ENCODE results near the gene MME.
"Not testable (repeated sequence)": the region's sequence is repeated elsewhere in the genome, so short reads cannot be mapped to it uniquely, and the experiment has no call there.

MME gene

DNA sequence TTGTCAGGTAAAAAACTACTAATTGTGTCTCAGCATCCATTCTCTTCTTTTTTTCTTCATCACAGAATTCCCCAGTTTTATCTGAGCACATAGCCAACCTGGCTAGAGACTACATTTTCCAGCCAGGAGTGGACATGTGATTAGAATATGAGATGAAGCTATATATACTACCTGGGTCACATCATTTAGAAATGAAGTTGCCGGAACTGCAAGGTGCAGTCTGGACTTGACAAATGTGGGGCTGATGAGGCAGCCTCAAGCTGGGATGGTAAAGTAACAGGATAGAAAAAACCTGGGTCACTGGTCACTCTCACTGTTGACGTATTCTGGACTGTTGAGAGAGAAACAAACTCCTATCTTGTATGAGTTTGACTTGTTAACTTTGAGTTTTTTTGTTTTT, 113.7 kb downstream of the MME start:
- DNase-seq (ENCODE audit: low spot score), result no peak

DNA sequence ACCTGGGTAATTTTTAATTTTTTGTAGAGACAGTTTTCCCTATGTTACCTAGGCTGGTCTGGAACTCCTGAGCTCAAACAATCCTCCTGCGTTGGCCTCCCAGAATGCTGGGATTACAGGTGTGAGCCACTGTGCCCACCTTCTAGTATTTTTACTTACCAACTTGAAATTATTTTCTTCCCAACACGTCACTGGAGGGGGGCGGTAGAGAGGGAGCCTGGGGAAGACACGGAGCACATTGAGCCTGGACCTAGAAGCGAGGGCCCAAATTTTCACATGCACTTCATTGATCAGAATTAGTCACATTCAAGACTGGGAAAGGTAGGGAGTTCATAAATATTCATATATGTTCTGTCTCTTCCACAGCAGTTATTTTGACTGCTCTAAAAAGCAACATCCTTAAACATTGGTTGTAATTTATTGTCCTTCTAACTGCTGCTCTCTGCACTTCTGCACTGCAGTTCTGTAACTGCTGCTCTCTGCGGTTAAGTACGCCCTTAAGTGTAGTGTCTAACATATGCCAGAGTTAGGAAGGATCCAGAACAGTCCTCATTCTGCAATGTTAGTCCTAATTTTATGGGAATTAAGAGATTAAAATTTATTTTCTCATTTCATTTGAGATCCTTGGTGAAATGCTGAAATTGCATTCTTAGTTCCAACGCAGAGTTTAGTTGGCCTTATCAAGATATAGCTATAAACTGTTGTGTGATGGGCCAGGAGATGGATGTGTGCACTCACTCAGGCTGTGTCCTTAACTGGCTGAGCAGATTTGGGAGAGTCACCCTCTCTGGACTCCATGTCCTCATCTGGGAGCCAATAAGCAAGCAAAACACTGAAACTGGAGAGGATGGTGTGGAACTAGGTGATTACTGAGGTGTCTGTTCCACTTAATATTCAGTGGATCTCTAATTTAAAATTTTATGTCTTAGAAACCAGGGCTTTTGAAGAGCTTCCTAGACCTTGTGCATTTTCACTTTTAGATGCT, 115.1 kb downstream of the MME start:
- DNase-seq (ENCODE audit: low spot score), result no peak

GRCh38 chr3:155196131-155197021, 116.3 kb downstream of the MME start:
- no peak for DNase-seq (ENCODE audit: low spot score)

DNA sequence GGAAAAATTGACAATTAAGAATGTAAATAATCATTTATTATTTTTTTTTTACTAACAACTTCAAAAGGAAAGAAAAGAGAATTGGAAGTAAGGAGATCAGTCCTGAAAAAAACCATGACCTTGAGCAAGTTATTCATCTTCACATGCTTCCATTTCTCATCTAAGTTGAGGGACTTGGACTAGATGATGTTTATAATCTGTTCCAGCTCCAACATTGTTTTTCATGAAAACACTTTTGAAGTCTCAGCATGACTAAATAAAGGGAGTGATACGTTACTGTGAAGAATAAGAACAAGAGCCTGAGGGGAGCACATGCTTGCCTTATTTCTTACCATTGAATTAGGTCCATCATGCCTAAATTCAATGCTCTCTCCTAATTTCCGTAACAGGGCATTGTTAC, 117.7 kb downstream of the MME start:
- DNase-seq (ENCODE audit: low spot score), result no peak

GRCh38 chr3:155202626-155203025, 122.5 kb downstream of the MME start:
- no peak for DNase-seq (ENCODE audit: low spot score)

DNA sequence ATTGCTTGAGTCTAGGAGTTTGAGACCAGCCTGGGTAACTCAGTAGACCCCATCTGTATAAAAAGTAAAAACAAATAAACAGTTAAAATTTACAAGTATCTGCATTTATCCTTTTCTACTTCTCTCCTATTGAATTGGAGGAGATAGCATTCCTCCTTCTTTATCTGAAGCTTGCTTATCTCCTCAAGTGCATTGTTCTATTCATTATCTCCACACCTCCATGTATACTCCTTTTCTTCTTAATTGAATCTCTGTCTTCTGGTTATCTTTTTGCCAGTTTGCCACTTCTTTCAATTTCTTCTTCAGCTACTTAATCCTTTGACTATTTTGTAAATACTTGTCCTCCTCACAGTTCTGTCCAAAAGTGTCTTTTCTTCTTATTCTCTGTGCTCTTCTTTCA, 124.7 kb downstream of the MME start:
- no peak for DNase-seq (ENCODE audit: low spot score)

DNA sequence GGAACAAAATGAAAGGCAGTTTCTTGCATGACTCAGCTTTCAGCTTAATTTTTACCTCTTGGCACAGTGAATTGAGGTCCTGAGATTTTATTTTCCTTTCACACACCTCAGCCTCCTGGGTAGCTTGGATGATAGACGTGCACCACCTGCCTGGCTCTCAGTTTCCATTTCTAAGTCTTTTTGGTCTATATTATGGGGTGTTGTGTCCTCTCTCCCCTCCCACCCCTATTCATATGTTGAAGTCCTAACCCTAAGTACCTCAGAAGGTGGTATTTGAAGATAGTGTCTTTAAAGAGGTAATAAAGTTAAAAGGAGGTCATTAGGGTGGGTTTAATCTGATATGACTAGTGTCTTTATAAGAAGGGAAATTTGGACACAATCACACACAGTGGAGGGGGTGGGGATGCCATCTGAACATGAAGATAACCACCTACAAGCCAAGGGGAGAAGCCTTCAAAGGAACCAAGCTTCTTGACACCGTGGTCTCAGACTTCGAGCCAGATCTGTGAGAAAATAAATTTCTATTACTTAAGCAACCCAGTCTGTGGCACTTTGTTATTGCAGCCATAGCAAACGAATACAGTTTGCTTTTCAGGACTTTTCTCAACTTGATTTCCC, 128.2 kb downstream of the MME start:
- no peak for DNase-seq (ENCODE audit: low spot score)

DNA sequence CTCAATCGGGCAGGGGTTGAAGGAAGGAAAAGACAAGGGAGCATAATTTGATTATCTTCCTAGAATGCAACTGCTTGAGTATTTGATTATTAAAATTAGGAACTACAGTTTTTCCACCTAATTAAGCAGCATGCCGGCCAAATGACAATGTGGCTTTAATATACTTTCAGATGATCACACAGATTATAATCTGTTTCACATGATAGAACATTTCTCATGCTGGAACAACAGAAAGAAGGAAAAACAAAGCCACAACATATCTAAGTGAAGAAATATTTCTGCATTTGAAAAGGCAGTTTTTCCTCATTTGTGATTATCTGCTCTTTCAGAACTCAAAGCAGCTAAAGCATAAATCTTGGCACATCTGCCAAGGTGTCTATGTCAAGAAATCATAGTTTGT, 130.6 kb downstream of the MME start:
- no peak for DNase-seq (ENCODE audit: low spot score)

GRCh38 chr3:155211266-155211665, 131.1 kb downstream of the MME start:
- no peak for DNase-seq (ENCODE audit: low spot score)

- DNase-seq (ENCODE audit: low spot score), result no peak
Observed at GRCh38 chr3:155211940-155212339, 131.8 kb downstream of the MME start.

GRCh38 chr3:155216007-155216406, 135.9 kb downstream of the MME start:
- DNase-seq (ENCODE audit: low spot score), result not testable (repeated sequence)

- no peak for DNase-seq (ENCODE audit: low spot score)
Observed at GRCh38 chr3:155217591-155217990, 137.5 kb downstream of the MME start.

DNA sequence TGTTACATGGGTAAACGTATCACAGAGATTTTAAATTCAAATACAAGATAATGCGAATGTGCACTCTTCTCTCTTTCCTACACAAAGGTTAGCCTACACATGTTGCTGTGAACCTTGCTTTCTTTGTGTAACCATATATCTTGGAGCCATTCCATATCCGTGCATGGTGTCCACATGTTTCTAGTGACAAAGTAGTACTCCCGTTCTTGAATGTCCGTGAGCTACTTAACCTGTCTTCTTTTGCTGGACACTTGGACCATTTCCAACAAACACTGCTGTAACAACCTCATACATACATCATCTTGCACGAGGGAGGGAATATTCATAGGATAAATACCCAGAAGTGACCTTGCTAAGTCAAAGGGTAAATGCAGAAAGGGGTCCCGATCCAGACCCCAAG, 138.3 kb downstream of the MME start:
- no peak for DNase-seq (ENCODE audit: low spot score)

- DNase-seq (ENCODE audit: low spot score), result no peak
Observed at GRCh38 chr3:155219106-155219505, 139.0 kb downstream of the MME start.

GRCh38 chr3:155225417-155225816, 145.3 kb downstream of the MME start:
- no peak for DNase-seq (ENCODE audit: low spot score)

- DNase-seq (ENCODE audit: low spot score), result no peak
Observed at GRCh38 chr3:155227141-155227540, 147.0 kb downstream of the MME start.

- DNase-seq (ENCODE audit: low spot score), result no peak
Observed at GRCh38 chr3:155228676-155229075, 148.6 kb downstream of the MME start.

DNA sequence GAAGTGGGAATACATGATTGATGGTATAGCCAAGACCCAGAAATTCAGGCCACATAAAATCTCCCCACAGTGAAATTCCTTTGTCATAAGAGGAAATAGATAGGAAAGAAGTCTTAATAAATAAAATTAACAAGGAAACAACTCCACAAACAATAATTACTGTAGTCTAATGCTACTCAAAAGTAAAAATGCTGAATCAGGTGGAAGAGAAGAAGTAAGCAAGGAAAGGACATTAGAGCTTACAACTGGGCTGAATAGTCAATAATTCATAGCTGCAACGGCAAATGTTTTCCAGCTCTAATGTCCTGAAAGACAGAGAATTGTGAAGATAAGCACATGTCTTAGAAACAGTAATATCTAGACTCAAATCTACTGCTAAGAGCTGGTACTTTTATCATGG, 149.0 kb downstream of the MME start:
- no peak for DNase-seq (ENCODE audit: low spot score)

GRCh38 chr3:155230382-155230781, 150.3 kb downstream of the MME start:
- no peak for DNase-seq (ENCODE audit: low spot score)

DNA sequence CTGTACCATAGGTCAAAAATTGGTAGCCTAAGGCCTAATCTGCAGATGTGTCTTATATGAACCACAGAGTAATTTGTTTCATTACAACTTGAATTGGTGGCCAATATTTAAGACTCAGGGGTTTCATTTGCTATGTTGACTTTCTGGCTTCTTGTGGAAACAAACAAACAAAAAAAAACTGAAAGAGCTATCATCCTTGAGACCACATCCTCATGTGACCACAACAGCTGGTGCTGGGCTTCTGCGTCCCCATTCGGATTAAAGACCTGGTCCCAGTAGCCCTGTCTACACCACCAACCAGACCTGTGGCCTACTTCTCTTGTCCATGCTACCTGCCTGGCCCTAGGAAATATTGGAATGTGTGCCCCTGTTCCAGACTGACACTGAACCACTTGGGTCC, 151.7 kb downstream of the MME start:
- no peak for DNase-seq (ENCODE audit: low spot score)

DNA sequence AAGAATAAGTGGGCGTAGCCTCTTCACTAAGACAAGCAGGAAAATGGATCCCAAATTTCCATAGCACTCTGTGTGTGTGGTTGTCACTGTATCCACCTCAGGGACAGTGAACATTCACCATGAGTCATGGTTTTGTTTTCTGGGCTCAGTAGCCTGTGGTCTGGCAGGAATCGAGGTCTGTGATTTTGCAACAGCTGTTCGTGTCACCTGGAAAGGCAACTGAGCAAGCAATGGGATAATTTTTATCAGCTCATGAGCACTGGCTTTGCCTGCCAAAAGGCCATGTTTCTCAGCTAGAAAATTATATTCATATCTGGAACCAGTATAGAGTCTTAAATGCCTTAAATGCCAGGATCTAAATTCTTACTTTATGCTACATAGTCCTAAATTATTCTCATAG, 152.5 kb downstream of the MME start:
- no peak for DNase-seq (ENCODE audit: low spot score)

DNA sequence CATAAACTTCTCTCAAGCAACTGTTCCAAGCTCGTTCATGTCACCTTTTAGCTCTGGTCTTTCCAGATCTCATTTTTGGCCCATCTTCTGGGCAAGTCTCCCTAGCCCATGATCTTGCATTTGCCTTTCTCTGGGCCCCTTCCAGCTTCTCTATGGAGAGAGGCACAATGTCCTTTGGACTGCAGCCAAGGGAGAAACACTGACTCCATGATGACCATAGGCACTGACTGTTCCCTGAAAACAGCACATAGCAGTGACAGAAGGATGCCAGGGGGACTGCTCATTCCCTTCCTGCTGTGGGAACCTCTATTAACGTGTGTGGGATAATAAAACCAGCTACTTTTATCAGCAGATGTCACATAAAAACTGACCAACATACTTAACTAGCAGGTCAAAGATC, 153.1 kb downstream of the MME start:
- no peak for DNase-seq (ENCODE audit: low spot score)
